ENCODE results near the gene MAP2K3.

DNA sequence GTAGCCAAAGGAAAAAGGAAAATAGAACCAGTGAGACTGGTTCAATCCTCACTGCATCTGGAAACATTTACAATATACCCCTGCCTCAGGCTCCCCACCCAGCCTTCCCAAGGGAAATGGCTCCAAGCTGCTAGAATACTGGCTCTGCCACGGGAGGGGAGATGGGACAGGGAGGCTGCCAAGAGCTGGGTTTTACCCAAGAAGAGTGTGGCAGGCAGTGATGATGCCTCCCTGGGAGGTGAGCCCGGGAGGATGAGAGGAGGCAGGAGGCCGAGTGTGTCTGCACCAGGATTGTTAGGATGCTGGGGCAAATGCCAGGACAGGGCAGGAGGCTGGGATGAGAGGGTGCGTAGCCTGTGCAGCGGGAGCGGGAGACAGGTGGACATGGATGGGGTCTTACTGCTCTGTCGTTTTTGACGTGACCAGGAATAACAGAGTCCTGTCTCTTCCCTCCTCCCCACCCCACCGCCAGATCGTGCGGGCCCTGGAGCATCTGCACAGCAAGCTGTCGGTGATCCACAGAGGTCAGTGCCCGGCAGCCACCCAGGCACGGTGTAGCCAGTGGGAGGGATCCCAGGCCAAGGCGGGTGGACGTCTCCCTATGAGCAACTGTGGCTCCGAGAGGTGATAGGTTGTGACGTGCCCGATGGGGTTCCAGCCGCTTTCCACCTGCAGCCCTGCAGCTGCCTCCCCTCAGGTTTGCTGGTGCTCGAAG is 18.4 kb downstream of the MAP2K3 start:
- TF ChIP-seq EP300 (IDR thresholded peaks at IDR 0.05; ENCODE audit: borderline replicate concordance in 1 of 2, control insufficient read depth in 1 of 2, low read depth in 2 of 2, low read length in 2 of 2) = no peak
- no peak for TF ChIP-seq CHD1 (IDR thresholded peaks at IDR 0.05; ENCODE audit: low read depth, low read length)
- TF ChIP-seq, protein P1, sequence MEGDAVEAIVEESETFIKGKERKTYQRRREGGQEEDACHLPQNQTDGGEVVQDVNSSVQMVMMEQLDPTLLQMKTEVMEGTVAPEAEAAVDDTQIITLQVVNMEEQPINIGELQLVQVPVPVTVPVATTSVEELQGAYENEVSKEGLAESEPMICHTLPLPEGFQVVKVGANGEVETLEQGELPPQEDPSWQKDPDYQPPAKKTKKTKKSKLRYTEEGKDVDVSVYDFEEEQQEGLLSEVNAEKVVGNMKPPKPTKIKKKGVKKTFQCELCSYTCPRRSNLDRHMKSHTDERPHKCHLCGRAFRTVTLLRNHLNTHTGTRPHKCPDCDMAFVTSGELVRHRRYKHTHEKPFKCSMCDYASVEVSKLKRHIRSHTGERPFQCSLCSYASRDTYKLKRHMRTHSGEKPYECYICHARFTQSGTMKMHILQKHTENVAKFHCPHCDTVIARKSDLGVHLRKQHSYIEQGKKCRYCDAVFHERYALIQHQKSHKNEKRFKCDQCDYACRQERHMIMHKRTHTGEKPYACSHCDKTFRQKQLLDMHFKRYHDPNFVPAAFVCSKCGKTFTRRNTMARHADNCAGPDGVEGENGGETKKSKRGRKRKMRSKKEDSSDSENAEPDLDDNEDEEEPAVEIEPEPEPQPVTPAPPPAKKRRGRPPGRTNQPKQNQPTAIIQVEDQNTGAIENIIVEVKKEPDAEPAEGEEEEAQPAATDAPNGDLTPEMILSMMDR (IDR thresholded peaks at IDR 0.05 in 2 of 3, conservative IDR thresholded peaks at IDR 0.05 in 1 of 3; ENCODE audit: control insufficient read depth in 2 of 3, extremely low read depth in 1 of 3, insufficient read depth in 1 of 3, low read depth in 3 of 3, low read length in 3 of 3) = no peak
- TF ChIP-seq, protein P2, sequence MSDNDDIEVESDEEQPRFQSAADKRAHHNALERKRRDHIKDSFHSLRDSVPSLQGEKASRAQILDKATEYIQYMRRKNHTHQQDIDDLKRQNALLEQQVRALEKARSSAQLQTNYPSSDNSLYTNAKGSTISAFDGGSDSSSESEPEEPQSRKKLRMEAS (IDR thresholded peaks at IDR 0.05; ENCODE audit: low read depth, low read length) = no peak
- TF ChIP-seq POLR2A (IDR thresholded peaks at IDR 0.05; ENCODE audit: low read depth, low read length) = peak; percentile 45; the same call in 1 of the 2 replicates
- TF ChIP-seq ZSCAN29 (IDR thresholded peaks at IDR 0.05) = no peak
- TF ChIP-seq ZNF24 (IDR thresholded peaks at IDR 0.05) = no peak
- TF ChIP-seq SP1 (IDR thresholded peaks at IDR 0.05; ENCODE audit: low read depth, low read length) = no peak
- TF ChIP-seq CREM (IDR thresholded peaks at IDR 0.05; ENCODE audit: low read depth) = no peak
- TF ChIP-seq RAD51 (IDR thresholded peaks at IDR 0.05) = no peak
- TF ChIP-seq CEBPB (IDR thresholded peaks at IDR 0.05; ENCODE audit: borderline replicate concordance in 1 of 2, low read depth in 2 of 2, low read length in 2 of 2) = no peak
- no peak for TF ChIP-seq MEF2A (IDR thresholded peaks at IDR 0.05; ENCODE audit: insufficient read depth, low read depth, low read length)
- TF ChIP-seq, protein P3, sequence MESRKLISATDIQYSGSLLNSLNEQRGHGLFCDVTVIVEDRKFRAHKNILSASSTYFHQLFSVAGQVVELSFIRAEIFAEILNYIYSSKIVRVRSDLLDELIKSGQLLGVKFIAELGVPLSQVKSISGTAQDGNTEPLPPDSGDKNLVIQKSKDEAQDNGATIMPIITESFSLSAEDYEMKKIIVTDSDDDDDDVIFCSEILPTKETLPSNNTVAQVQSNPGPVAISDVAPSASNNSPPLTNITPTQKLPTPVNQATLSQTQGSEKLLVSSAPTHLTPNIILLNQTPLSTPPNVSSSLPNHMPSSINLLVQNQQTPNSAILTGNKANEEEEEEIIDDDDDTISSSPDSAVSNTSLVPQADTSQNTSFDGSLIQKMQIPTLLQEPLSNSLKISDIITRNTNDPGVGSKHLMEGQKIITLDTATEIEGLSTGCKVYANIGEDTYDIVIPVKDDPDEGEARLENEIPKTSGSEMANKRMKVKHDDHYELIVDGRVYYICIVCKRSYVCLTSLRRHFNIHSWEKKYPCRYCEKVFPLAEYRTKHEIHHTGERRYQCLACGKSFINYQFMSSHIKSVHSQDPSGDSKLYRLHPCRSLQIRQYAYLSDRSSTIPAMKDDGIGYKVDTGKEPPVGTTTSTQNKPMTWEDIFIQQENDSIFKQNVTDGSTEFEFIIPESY (IDR thresholded peaks at IDR 0.05) = no peak
- no peak for TF ChIP-seq EZH2 (IDR thresholded peaks at IDR 0.05; ENCODE audit: borderline replicate concordance, control insufficient read depth, low read depth, low read length)
